ENCODE data around the gene FBLN2. TPM values are rescaled to one million over a fixed set of nuclear protein-coding genes. Genes with fewer than 3 reads are reported as not detected.

Gene FBLN2
- total and polyA plus RNA-seq, 2 of the 4 experiments (the other 2 are of a cell fraction) = 11.8 to 60.8 TPM

- no TSS peak for BruUV-seq (replicated peaks)
- Histone ChIP-seq H3K4me1 (ENCODE audit: control insufficient read depth, insufficient read depth, low read length) (no peaks in the 10 kb centered on the region), H3K4me2 (ENCODE audit: low read depth, low read length) (no peak overlapping the region)
Measured at GRCh38 chr3:13671482-13672233, 122.7 kb downstream of the FBLN2 start.

More at GRCh38 chr3:13671482-13672233, 122.7 kb downstream of the FBLN2 start:
- no peak for DNase-seq
- Histone ChIP-seq H2AFZ (replicated peaks; ENCODE audit: low read length, poor library complexity) (no peak overlapping the region), H3K27me3 (ENCODE audit: control insufficient read depth, insufficient read depth, low read length) (peaks cover 1% of the 10 kb centered on the region), H3K9me3 (ENCODE audit: control insufficient read depth, insufficient read depth, low read length) (no peaks in the 10 kb centered on the region), H3K23ac (ENCODE audit: low read depth, low read length) (no peak overlapping the region), H3K79me1 (ENCODE audit: low read depth in 1 of 2, low read length in 2 of 2) (no peaks in the 10 kb centered on the region), H3K18ac (ENCODE audit: low read depth, low read length) (no peak overlapping the region), H3K14ac (replicated peaks; ENCODE audit: low read depth, low read length) (no peak overlapping the region), H3K4ac (ENCODE audit: low read depth, low read length) (no peak overlapping the region), H3K56ac (ENCODE audit: extremely low read depth, insufficient read depth, low read length) (no peak overlapping the region), H2BK15ac (ENCODE audit: low read depth, low read length) (no peak overlapping the region), H4K91ac (ENCODE audit: insufficient read depth, low read depth, low read length) (no peak overlapping the region), H3K4me3 (ENCODE audit: insufficient read depth, low read depth, low read length) (no peak overlapping the region), H3K9ac (ENCODE audit: low read depth, low read length) (no peak overlapping the region), H3K27ac (ENCODE audit: insufficient read depth, low read length) (no peak overlapping the region), H2AK5ac (ENCODE audit: low read depth, low read length) (no peak overlapping the region), H2BK120ac (ENCODE audit: low read depth, low read length) (no peak overlapping the region), H2BK5ac (ENCODE audit: low read depth, low read length, poor library complexity, severe bottlenecking) (no peak overlapping the region), H4K20me1 (ENCODE audit: insufficient read depth, low read length) (no peaks in the 10 kb centered on the region), H4K5ac (ENCODE audit: low read depth, low read length) (no peak overlapping the region), H3K36me3 (ENCODE audit: control insufficient read depth, insufficient read depth, low read length) (no peaks in the 10 kb centered on the region), H4K8ac (ENCODE audit: low read depth in 2 of 2, low read length in 2 of 2) (no peak overlapping the region), H2AK9ac (replicated peaks; ENCODE audit: low read depth, low read length, poor library complexity) (no peak overlapping the region), H3K9me1 (ENCODE audit: insufficient read depth, low read length) (no peaks in the 10 kb centered on the region), H2BK20ac (ENCODE audit: low read depth, low read length) (no peak overlapping the region)
- ATAC-seq (ENCODE audit: low read depth) = no peak
- in situ Hi-C loops (cut with MboI; ENCODE audit: low sequenced_read_pairs) = no loop called here
- ChIA-PET CTCF (no interaction called here), POLR2A (ENCODE audit: unreplicated experiment) (no interaction called here)
- intact Hi-C loops (cut with micrococcal nuclease) = no loop called here
- TF ChIP-seq MAZ (IDR thresholded peaks at IDR 0.05; ENCODE audit: borderline replicate concordance, low read depth, low read length) (no peak), CHD1 (IDR thresholded peaks at IDR 0.05; ENCODE audit: low read depth, low read length) (no peak), CTCF (conservative IDR thresholded peaks at IDR 0.05; ENCODE audit: low read depth, low read length) (no peak), POLR2A (IDR thresholded peaks at IDR 0.05; ENCODE audit: low read depth, low read length) (no peak), RFX5 (IDR thresholded peaks at IDR 0.05; ENCODE audit: low read depth, low read length) (no peak), RAD21 (IDR thresholded peaks at IDR 0.05; ENCODE audit: low read length) (no peak), MXI1 (IDR thresholded peaks at IDR 0.05; ENCODE audit: borderline replicate concordance, low read depth, low read length) (no peak), CEBPB (IDR thresholded peaks at IDR 0.05; ENCODE audit: low read depth, low read length) (no peak), FOS (IDR thresholded peaks at IDR 0.05; ENCODE audit: low read depth, low read length) (no peak), SMC3 (IDR thresholded peaks at IDR 0.05; ENCODE audit: low read depth, low read length) (no peak)
- dilution Hi-C loops (cut with HindIII; ENCODE audit: low sequenced_read_pairs, unreplicated experiment) = no loop called here
- WGBS, 2 experiments (ENCODE audit: extremely low coverage in 2 of 2, insufficient read length in 1 of 2) = 59% methylated on average over 2 of the region's 10 CpGs; no CpG with 5 or more reads in 1 of the 2 experiments

Measured in IMR-90 (cell line).